Activated T-cell treated with anti-CD3 and anti-CD28 coated beads, Interleukin-2, amount 50 U/mL, for 48 hours (primary cell): ENCODE results near the gene ZNF2.
A peak's percentile ranks its signal among the peaks of the same experiment; 100 is the strongest.

Experiments
- DNase-seq, 2 experiments: peaks; one replicate each; pipeline ENCODE4 v3.0.0-alpha.2; 2020

Gene ZNF2

GRCh38 chr2:95207111-95207961 is 41.7 kb downstream of the ZNF2 start, which contains the start of gene ZNF892:
Gene ZNF892, plus strand, starts transcription at chr2:95207521. Its CDS starts 295 bp downstream, at chr2:95207816.
- DNase-seq: peak; percentile 87 to 91

- DNase-seq: no peak
Measured at GRCh38 chr2:95208106-95208505, 42.5 kb downstream of the ZNF2 start.

DNA sequence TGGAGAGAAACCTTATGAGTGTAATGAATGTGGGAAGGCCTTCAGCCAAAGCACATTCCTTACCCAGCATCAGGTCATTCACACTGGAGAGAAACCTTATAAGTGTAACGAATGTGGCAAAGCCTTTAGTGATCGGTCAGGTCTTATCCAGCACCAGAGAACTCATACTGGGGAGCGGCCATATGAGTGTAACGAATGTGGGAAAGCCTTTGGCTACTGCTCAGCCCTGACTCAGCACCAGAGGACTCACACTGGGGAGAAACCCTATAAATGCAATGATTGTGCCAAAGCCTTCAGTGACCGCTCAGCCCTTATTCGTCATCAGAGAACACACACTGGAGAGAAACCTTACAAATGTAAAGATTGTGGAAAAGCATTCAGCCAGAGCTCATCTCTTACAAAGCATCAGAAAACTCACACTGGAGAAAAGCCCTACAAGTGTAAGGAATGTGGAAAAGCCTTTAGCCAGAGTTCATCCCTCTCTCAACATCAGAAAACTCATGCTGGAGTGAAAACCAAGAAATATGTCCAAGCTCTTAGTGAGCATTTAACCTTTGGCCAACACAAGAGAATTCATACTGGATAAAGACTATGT is 49.5 kb downstream of the ZNF2 start:
- no peak for DNase-seq

DNA sequence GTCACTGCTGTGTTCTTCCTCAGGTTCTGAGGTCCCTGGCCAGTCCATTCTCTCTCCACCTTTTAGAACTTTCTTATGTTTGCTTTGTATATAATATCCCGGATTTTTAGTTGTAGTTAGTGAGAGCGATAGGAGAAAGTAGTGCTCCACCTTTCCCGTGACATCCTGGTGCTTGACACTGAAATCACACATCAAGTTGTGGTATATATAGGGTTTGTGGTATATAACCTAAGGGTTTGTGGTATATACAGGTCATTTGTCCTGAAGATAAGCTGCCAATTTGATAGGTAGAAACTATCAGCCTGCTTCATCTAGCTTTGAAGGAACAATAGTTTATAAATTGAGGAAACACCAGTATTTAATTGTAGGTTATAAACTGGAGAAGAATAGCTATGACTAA is 54.8 kb downstream of the ZNF2 start:
- DNase-seq: no peak

GRCh38 chr2:95225658-95226057 is 60.0 kb downstream of the ZNF2 start:
- no peak for DNase-seq

DNA sequence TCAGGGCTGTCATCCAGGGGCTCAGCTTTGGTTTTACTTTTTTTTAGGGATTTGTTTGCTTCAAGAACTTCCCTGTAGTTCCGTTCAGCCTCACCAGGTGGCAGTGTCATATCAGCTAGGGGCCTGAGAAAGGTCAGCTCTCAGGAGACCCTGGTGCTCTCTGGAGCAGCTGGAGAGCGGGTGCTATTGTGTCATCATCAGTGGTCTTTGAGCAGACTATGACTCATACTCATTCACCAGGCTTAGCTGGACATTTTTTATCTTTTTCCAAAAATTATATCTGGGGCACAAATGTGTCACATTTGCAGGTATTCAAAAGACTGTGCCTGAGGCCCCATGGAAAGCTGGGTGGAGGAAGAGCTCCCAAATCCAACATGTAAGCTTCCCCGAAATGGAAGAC is 66.1 kb downstream of the ZNF2 start:
- DNase-seq: peak; percentile 52 to 55

DNA sequence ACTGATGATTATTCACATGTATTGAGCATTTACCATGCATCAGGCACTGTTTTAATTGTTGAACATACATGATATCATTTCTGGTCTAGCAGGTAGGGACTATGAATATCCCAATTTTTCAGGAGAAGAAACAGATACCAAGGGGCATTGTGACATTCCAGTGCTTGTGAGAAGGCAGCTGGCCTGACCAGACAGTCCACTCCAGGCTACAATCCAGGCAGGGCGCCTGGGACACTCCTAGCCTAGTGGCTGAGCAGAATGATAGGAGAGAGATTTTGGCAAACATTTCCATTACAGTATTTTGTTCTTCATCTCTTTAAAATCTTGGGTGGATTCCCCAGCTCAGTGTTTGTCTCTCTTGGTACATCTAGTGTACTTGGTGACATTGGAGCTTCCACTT is 66.6 kb downstream of the ZNF2 start:
- no peak for DNase-seq
